ENCODE results near the gene MMRN2.
"Not testable (repeated sequence)": the region's sequence is repeated elsewhere in the genome, so short reads cannot be mapped to it uniquely, and the experiment has no call there.

The MMRN2 gene

GRCh38 chr10:86957471-86958115 lies at the start of gene MMRN2:
Gene MMRN2, minus strand, starts transcription at chr10:86957615. Its CDS starts 74 bp downstream, at chr10:86957541.
- no peak for DNase-seq

- not testable (repeated sequence) for DNase-seq
Observed at GRCh38 chr10:87007124-87007523, 49.7 kb upstream of the MMRN2 start.

GRCh38 chr10:87000491-87000890 lies 43.1 kb upstream of the MMRN2 start:
- DNase-seq, result no peak

- not testable (repeated sequence) for DNase-seq
Observed at GRCh38 chr10:86999802-87000403, 42.5 kb upstream of the MMRN2 start.

GRCh38 chr10:86992929-86993328 lies 35.5 kb upstream of the MMRN2 start:
- no peak for DNase-seq

GRCh38 chr10:86992456-86992855 lies 35.0 kb upstream of the MMRN2 start:
- no peak for DNase-seq

GRCh38 chr10:86991362-86991761 lies 33.9 kb upstream of the MMRN2 start:
- DNase-seq, result not testable (repeated sequence)

GRCh38 chr10:86988520-86988919 lies 31.1 kb upstream of the MMRN2 start:
- no peak for DNase-seq

- not testable (repeated sequence) for DNase-seq
Observed at GRCh38 chr10:86984498-86984897, 27.1 kb upstream of the MMRN2 start.

- DNase-seq, result no peak
Observed at GRCh38 chr10:86981716-86982115, 24.3 kb upstream of the MMRN2 start.

- DNase-seq, result not testable (repeated sequence)
Observed at GRCh38 chr10:86981020-86981419, 23.6 kb upstream of the MMRN2 start.

GRCh38 chr10:86979977-86980448 lies 22.6 kb upstream of the MMRN2 start:
- no peak for DNase-seq

- DNase-seq, result no peak
Observed at GRCh38 chr10:86979296-86979818, 21.9 kb upstream of the MMRN2 start.

- DNase-seq, result not testable (repeated sequence)
Observed at GRCh38 chr10:86978457-86978856, 21.0 kb upstream of the MMRN2 start.

- no peak for DNase-seq
Observed at GRCh38 chr10:86976362-86977056, 19.1 kb upstream of the MMRN2 start.

GRCh38 chr10:86974484-86974883 lies 17.1 kb upstream of the MMRN2 start:
- DNase-seq, result no peak

- no peak for DNase-seq
Observed at GRCh38 chr10:86972613-86973380, 15.4 kb upstream of the MMRN2 start.

GRCh38 chr10:86971232-86971991 lies 14.0 kb upstream of the MMRN2 start:
- DNase-seq, result peak; percentile 85 to 88

GRCh38 chr10:86970982-86971231 lies 13.5 kb upstream of the MMRN2 start:
- DNase-seq, result no peak

- no peak for DNase-seq
Observed at GRCh38 chr10:86970162-86970981, 13.0 kb upstream of the MMRN2 start.

- no peak for DNase-seq
Observed at GRCh38 chr10:86969421-86970041, 12.1 kb upstream of the MMRN2 start.
